ENCODE results near the gene HMGCLL1.

Gene HMGCLL1

GRCh38 chr6:55497694-55498093, 81.3 kb downstream of the HMGCLL1 start:
- no peak for DNase-seq (ENCODE audit: low read depth)
- H3K4me3 ChIP-seq (ENCODE audit: low read depth, low read length) = no peak overlapping the region
- TF ChIP-seq, protein P1, sequence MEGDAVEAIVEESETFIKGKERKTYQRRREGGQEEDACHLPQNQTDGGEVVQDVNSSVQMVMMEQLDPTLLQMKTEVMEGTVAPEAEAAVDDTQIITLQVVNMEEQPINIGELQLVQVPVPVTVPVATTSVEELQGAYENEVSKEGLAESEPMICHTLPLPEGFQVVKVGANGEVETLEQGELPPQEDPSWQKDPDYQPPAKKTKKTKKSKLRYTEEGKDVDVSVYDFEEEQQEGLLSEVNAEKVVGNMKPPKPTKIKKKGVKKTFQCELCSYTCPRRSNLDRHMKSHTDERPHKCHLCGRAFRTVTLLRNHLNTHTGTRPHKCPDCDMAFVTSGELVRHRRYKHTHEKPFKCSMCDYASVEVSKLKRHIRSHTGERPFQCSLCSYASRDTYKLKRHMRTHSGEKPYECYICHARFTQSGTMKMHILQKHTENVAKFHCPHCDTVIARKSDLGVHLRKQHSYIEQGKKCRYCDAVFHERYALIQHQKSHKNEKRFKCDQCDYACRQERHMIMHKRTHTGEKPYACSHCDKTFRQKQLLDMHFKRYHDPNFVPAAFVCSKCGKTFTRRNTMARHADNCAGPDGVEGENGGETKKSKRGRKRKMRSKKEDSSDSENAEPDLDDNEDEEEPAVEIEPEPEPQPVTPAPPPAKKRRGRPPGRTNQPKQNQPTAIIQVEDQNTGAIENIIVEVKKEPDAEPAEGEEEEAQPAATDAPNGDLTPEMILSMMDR (IDR thresholded peaks at IDR 0.05; ENCODE audit: low read depth, low read length, missing control alignments) = no peak
- in situ Hi-C loops (cut with HindIII; ENCODE audit: low sequenced_read_pairs) = no loop called here

DNA sequence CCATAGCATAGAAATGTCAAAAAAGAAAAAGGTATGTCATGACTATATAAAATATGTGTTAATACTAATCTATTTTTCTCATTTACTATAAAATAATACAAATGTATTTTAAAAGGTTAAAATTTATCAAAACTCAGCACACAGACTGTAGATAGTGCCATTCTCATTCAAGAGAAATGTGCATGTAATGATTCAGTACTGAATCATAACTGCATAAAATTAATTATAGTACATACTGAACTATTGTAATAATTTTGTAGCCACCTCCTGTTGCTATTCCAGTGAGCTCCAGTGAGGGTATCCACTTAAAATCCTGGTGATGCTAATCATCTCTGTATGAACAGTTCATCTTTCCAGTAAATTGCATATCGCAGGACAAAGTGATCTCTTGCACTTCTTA, 82.8 kb downstream of the HMGCLL1 start:
- in situ Hi-C loops (cut with HindIII; ENCODE audit: low sequenced_read_pairs) = no loop called here
- TF ChIP-seq, protein P1 (IDR thresholded peaks at IDR 0.05; ENCODE audit: low read depth, low read length, missing control alignments) = no peak
- no peak for DNase-seq (ENCODE audit: low read depth)
- H3K4me3 ChIP-seq (ENCODE audit: low read depth, low read length) = no peak overlapping the region

- DNase-seq (ENCODE audit: low read depth) = no peak
- TF ChIP-seq, protein P1 (IDR thresholded peaks at IDR 0.05; ENCODE audit: low read depth, low read length, missing control alignments) = no peak
- in situ Hi-C loops (cut with HindIII; ENCODE audit: low sequenced_read_pairs) = no loop called here
- H3K4me3 ChIP-seq (ENCODE audit: low read depth, low read length) = no peak overlapping the region
These were observed 83.7 kb downstream of the HMGCLL1 start for GRCh38 chr6:55495277-55495676.

- TF ChIP-seq, protein P1 (IDR thresholded peaks at IDR 0.05; ENCODE audit: low read depth, low read length, missing control alignments) = no peak
- no peak for DNase-seq (ENCODE audit: low read depth)
- H3K4me3 ChIP-seq (ENCODE audit: low read depth, low read length) = no peak overlapping the region
- in situ Hi-C loops (cut with HindIII; ENCODE audit: low sequenced_read_pairs) = no loop called here
These were observed 84.6 kb downstream of the HMGCLL1 start for GRCh38 chr6:55494411-55494810.

DNA sequence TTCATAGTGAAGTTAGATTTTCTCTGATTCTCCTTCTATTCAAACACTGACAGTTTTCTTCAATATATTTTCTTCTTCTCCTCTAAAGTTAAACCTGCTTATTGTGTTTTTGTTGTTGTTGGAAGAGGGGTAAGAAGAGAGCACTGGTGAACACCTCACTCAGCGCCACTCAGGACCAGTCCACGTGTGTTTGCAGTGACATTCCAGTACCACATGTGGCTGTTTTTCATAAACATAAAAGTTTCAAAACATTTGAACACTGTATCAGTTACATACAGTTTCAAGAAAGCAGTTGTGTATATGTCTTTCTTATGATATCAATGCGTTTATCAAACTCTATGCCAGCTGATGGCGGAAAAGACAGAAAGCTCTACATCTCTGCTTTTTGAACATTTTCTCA, 86.7 kb downstream of the HMGCLL1 start:
- TF ChIP-seq, protein P1 (IDR thresholded peaks at IDR 0.05; ENCODE audit: low read depth, low read length, missing control alignments) = no peak
- H3K4me3 ChIP-seq (ENCODE audit: low read depth, low read length) = no peak overlapping the region
- in situ Hi-C loops (cut with HindIII; ENCODE audit: low sequenced_read_pairs) = no loop called here
- no peak for DNase-seq (ENCODE audit: low read depth)

- H3K4me3 ChIP-seq (ENCODE audit: low read depth, low read length) = no peak overlapping the region
- in situ Hi-C loops (cut with HindIII; ENCODE audit: low sequenced_read_pairs) = no loop called here
- DNase-seq (ENCODE audit: low read depth) = no peak
- TF ChIP-seq, protein P1 (IDR thresholded peaks at IDR 0.05; ENCODE audit: low read depth, low read length, missing control alignments) = no peak
These were observed 88.1 kb downstream of the HMGCLL1 start for GRCh38 chr6:55490871-55491270.

GRCh38 chr6:55474382-55474781, 104.6 kb downstream of the HMGCLL1 start:
- no peak overlapping the region for H3K4me3 ChIP-seq (ENCODE audit: low read depth, low read length)
- TF ChIP-seq, protein P1 (IDR thresholded peaks at IDR 0.05; ENCODE audit: low read depth, low read length, missing control alignments) = no peak
- in situ Hi-C loops (cut with HindIII; ENCODE audit: low sequenced_read_pairs) = no loop called here
- DNase-seq (ENCODE audit: low read depth) = no peak
